Mucosa of rectum (tissue), 2 donors: ENCODE results near the gene RASL10A.

Source experiments
- H3K27ac ChIP-seq, 2 donors: one replicate each; pipeline ENCODE4 v1.7.0; 2013; ENCODE audit warnings: inconsistent platforms in 2 of 2, low read depth in 2 of 2, low read length in 2 of 2
- H3K27me3 ChIP-seq, 2 donors: one replicate each; pipeline ENCODE4 v1.7.0; 2013; ENCODE audit warnings: low read length in 2 of 2; ENCODE audit not compliant: control insufficient read depth in 2 of 2, insufficient read depth in 2 of 2
- H3K36me3 ChIP-seq, 2 donors: one replicate each; pipeline ENCODE4 v1.7.0; 2013; ENCODE audit warnings: low read length in 2 of 2; ENCODE audit not compliant: control insufficient read depth in 2 of 2, insufficient read depth in 2 of 2
- H3K4me1 ChIP-seq, 2 donors: one replicate each; pipeline ENCODE4 v1.7.0; 2013; ENCODE audit warnings: low read length in 2 of 2, mild to moderate bottlenecking in 1 of 2; ENCODE audit not compliant: control insufficient read depth in 2 of 2, insufficient read depth in 2 of 2
- H3K4me3 ChIP-seq, 2 donors: one replicate each; pipeline ENCODE4 v1.7.0; 2013; ENCODE audit warnings: low read length in 2 of 2
- H3K9ac ChIP-seq, 2 donors: one replicate each; pipeline ENCODE4 v1.7.0; 2013; ENCODE audit warnings: low read length in 2 of 2, low read depth in 1 of 2, mild to moderate bottlenecking in 1 of 2
- H3K9me3 ChIP-seq, 2 donors: one replicate each; pipeline ENCODE4 v1.7.0; 2013; ENCODE audit warnings: low read length in 2 of 2; ENCODE audit not compliant: control insufficient read depth in 2 of 2
- donor health status: healthy.
- donor health status: Normal muscosa, but diverticular disease.

Gene RASL10A

GRCh38 chr22:29331213-29331612 is 15.7 kb upstream of the RASL10A start:
- Histone ChIP-seq H3K4me3 (no peak overlapping the region), H3K36me3 (peaks cover 39 to 67% of the 10 kb centered on the region in 2 donors), H3K9me3 (no peaks in the 10 kb centered on the region), H3K27ac (no peak overlapping the region), H3K4me1 (no peaks in the 10 kb centered on the region), H3K9ac (no peak overlapping the region), H3K27me3 (no peaks in the 10 kb centered on the region)

DNA sequence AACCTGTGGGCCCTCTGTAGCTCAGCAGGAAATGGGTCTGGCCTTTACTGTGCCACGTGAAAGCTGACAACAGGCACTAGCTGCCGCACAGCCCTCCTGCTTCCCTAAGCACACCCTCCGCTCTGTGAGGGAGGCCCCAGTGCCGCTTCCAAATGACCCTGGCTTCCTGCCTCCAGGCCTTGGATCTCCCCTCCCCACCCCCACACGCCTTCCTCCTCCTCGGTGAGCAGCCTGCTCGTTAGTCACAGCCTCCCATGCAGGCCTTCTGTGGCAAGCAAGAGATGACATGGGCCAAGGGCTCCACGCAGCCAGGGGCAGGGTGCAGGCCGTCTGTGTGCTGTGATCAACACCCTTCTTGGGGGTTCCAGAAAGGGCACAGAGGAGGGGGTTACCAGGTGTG is 15.3 kb upstream of the RASL10A start:
- Histone ChIP-seq H3K4me1 (no peaks in the 10 kb centered on the region), H3K4me3 (no peak overlapping the region), H3K27me3 (no peaks in the 10 kb centered on the region), H3K9ac (no peak overlapping the region), H3K36me3 (peaks cover 35 to 66% of the 10 kb centered on the region in 2 donors), H3K9me3 (no peaks in the 10 kb centered on the region), H3K27ac (no peak overlapping the region)

- Histone ChIP-seq H3K36me3 (peaks cover 34 to 63% of the 10 kb centered on the region in 2 donors), H3K27ac (no peak overlapping the region), H3K4me1 (no peaks in the 10 kb centered on the region), H3K4me3 (no peak overlapping the region), H3K9ac (no peak overlapping the region), H3K9me3 (no peaks in the 10 kb centered on the region), H3K27me3 (no peaks in the 10 kb centered on the region)
These were observed 14.8 kb upstream of the RASL10A start for GRCh38 chr22:29330291-29330690.

DNA sequence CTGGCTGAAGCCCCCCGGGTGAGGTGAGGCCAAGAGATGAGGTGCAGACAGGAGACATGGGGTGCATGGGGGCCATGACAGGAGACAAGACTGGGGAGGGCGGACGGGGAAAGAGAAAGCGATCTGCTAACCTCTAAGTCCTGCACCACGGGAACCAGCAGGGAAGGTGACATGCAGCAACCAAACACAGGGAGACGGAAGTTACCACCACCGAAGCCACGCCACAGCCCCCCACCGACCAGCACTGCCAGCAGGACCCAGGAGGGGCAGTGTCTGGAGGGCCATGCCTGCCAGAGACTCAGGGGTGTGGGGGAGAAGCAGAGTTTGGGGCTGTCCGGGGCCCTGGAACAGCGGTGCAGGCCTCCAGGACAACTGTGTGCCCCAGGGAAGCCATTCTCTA is 14.1 kb upstream of the RASL10A start:
- no peak overlapping the region for H3K4me3 ChIP-seq
- no peaks in the 10 kb centered on the region for H3K9me3 ChIP-seq
- no peaks in the 10 kb centered on the region for H3K27me3 ChIP-seq
- H3K9ac ChIP-seq: no peak overlapping the region
- H3K27ac ChIP-seq: no peak overlapping the region
- no peaks in the 10 kb centered on the region for H3K4me1 ChIP-seq
- peaks cover 31 to 56% of the 10 kb centered on the region in 2 donors for H3K36me3 ChIP-seq

GRCh38 chr22:29328566-29329500 is 13.3 kb upstream of the RASL10A start:
- no peak overlapping the region for H3K4me3 ChIP-seq
- no peaks in the 10 kb centered on the region for H3K4me1 ChIP-seq
- H3K36me3 ChIP-seq: peaks cover 26 to 51% of the 10 kb centered on the region in 2 donors
- no peak overlapping the region for H3K9ac ChIP-seq
- no peaks in the 10 kb centered on the region for H3K9me3 ChIP-seq
- no peak overlapping the region for H3K27ac ChIP-seq
- no peaks in the 10 kb centered on the region for H3K27me3 ChIP-seq

GRCh38 chr22:29328055-29328454 is 12.6 kb upstream of the RASL10A start:
- Histone ChIP-seq H3K4me1 (no peaks in the 10 kb centered on the region), H3K9ac (no peak overlapping the region), H3K4me3 (no peak overlapping the region), H3K9me3 (no peaks in the 10 kb centered on the region), H3K27ac (no peak overlapping the region), H3K36me3 (peaks cover 26 to 48% of the 10 kb centered on the region in 2 donors), H3K27me3 (no peaks in the 10 kb centered on the region)

GRCh38 chr22:29327089-29327764 is 11.7 kb upstream of the RASL10A start:
- Histone ChIP-seq H3K4me1 (no peaks in the 10 kb centered on the region), H3K9ac (no peak overlapping the region), H3K36me3 (peaks cover 22 to 41% of the 10 kb centered on the region in 2 donors), H3K4me3 (no peak overlapping the region), H3K27ac (no peak overlapping the region), H3K27me3 (no peaks in the 10 kb centered on the region), H3K9me3 (no peaks in the 10 kb centered on the region)

DNA sequence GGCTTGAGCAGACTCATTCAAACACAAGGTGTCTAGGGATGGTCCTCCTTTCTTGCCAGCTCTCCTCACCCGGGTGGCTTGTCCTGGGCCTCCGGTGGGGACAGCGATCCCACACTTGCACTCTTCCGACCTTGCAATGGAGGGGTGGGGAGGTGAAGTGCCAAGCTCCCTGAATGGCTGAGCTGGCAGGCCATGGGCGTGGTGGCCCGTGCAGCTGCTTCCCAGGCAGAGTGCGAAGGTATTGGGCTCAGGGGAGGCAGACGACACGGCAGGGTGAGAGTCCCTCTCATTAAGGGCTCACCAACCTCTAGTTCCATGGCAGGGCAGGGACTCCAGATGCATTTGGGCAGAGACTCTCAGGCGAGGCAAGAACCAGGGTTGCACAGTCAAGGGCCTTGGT is 11.0 kb upstream of the RASL10A start:
- peaks cover 22 to 37% of the 10 kb centered on the region in 2 donors for H3K36me3 ChIP-seq
- no peaks in the 10 kb centered on the region for H3K27me3 ChIP-seq
- H3K27ac ChIP-seq: no peak overlapping the region
- no peak overlapping the region for H3K9ac ChIP-seq
- H3K4me1 ChIP-seq: no peaks in the 10 kb centered on the region
- no peak overlapping the region for H3K4me3 ChIP-seq
- H3K9me3 ChIP-seq: no peaks in the 10 kb centered on the region

GRCh38 chr22:29325785-29326315 is 10.4 kb upstream of the RASL10A start:
- no peak overlapping the region for H3K9ac ChIP-seq

DNA sequence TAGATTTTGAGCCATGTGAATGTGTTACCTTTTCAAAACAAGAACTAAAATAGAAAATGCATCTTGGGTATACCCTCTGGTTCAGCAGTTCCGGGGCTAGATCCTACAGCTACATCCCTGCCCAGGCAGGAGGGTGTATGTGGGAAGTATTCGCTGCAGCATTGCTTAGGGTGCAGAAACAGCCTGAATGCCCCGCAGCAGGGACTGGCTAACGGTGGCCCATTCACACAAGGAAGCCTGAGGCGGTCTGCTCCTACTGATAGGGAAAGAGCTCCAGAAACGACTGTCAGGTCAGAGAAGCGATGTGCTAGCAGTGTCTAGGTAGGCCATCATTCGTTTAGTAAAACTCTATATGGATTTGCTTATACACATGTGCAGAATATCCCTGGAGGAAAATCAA is 9.9 kb upstream of the RASL10A start:
- H3K9ac ChIP-seq: no peak overlapping the region
- no peak overlapping the region for H3K27ac ChIP-seq
- H3K27me3 ChIP-seq: no peaks in the 10 kb centered on the region
- H3K36me3 ChIP-seq: peaks cover 16 to 28% of the 10 kb centered on the region in 2 donors
- no peaks in the 10 kb centered on the region for H3K4me1 ChIP-seq
- no peaks in the 10 kb centered on the region for H3K9me3 ChIP-seq
- no peak overlapping the region for H3K4me3 ChIP-seq

More at GRCh38 chr22:29325785-29326315, 10.4 kb upstream of the RASL10A start:
- H3K9me3 ChIP-seq: no peaks in the 10 kb centered on the region
- H3K4me1 ChIP-seq: no peaks in the 10 kb centered on the region
- H3K4me3 ChIP-seq: no peak overlapping the region
- no peak overlapping the region for H3K27ac ChIP-seq
- peaks cover 19 to 31% of the 10 kb centered on the region in 2 donors for H3K36me3 ChIP-seq
- no peaks in the 10 kb centered on the region for H3K27me3 ChIP-seq
